GM23338 (cell line): ENCODE measurements around the gene DLG5. TPM values are rescaled to one million over a fixed set of nuclear protein-coding genes. Genes with fewer than 3 reads are reported as not detected.

Source experiments
- ATAC-seq: fragments of 200-7000 bp; cut with Tn5 transposase; 3 replicates; pipeline ENCODE4 v1.9.1; 2020
- DNase-seq: peaks from one replicate; pipeline ENCODE4 v3.0.0-alpha.2; 2015; ENCODE audit warnings: low spot score
- H2AFZ ChIP-seq: fragments of 200-600 bp; sonication (generic); 2 replicates; pipeline ENCODE4 v1.8.0; 2016; ENCODE audit warnings: antibody characterized with exemption, mild to moderate bottlenecking, moderate library complexity
- H3F3A ChIP-seq: fragments of 200-600 bp; sonication (generic); replicated peaks from 2 replicates; pipeline ENCODE4 v1.8.0; 2017; ENCODE audit warnings: antibody characterized with exemption, mixed run types, low read depth
- H3K27ac ChIP-seq: fragments of 200-600 bp; sonication (generic); 2 replicates; pipeline ENCODE4 v1.6.1; 2016; ENCODE audit warnings: low read depth
- H3K27me3 ChIP-seq: fragments of 200-600 bp; sonication (generic); 2 replicates; pipeline ENCODE4 v1.8.0; 2016; ENCODE audit warnings: mild to moderate bottlenecking, mixed run types, moderate library complexity; ENCODE audit not compliant: insufficient read depth
- H3K36me3 ChIP-seq: fragments of 200-600 bp; sonication (generic); 2 replicates; pipeline ENCODE4 v1.8.0; 2016; ENCODE audit warnings: mild to moderate bottlenecking; ENCODE audit not compliant: insufficient read depth
- H3K4me1 ChIP-seq: fragments of 200-600 bp; sonication (generic); 2 replicates; pipeline ENCODE4 v1.8.0; 2016; ENCODE audit warnings: mild to moderate bottlenecking, moderate library complexity; ENCODE audit not compliant: insufficient read depth
- H3K4me2 ChIP-seq: fragments of 200-600 bp; sonication (generic); 2 replicates; pipeline ENCODE4 v1.7.1; 2017; ENCODE audit warnings: mixed run types
- H3K4me3 ChIP-seq: fragments of 200-600 bp; sonication (generic); 2 replicates; pipeline ENCODE4 v1.6.1; 2016; ENCODE audit warnings: mixed run types
- H3K79me2 ChIP-seq: fragments of 200-600 bp; sonication (generic); replicated peaks from 2 replicates; pipeline ENCODE4 v1.8.0; 2017; ENCODE audit warnings: mild to moderate bottlenecking; ENCODE audit not compliant: insufficient read depth
- H3K9me2 ChIP-seq: fragments of 200-600 bp; sonication (generic); 2 replicates; pipeline ENCODE4 v1.8.0; 2017; ENCODE audit not compliant: insufficient read depth
- H4K20me1 ChIP-seq: fragments of 200-600 bp; sonication (generic); replicated peaks from 2 replicates; pipeline ENCODE4 v1.8.0; 2017; ENCODE audit warnings: mild to moderate bottlenecking; ENCODE audit not compliant: insufficient read depth
- H3K27ac Mint-ChIP-seq: 2 replicates; pipeline ENCODE4 v1.8.0; 2020; ENCODE audit warnings: inconsistent platforms, mild to moderate bottlenecking, moderate library complexity, mixed read lengths
- H3K27me3 Mint-ChIP-seq: 3 replicates; pipeline ENCODE4 v1.8.0; 2022; ENCODE audit warnings: low read depth, mild to moderate bottlenecking, moderate library complexity, mixed read lengths, inconsistent platforms; ENCODE audit not compliant: insufficient read depth, poor library complexity
- H3K36me3 Mint-ChIP-seq: 3 replicates; pipeline ENCODE4 v1.8.0; 2021; ENCODE audit warnings: low read depth, mild to moderate bottlenecking, inconsistent platforms, moderate library complexity, mixed read lengths
- H3K4me1 Mint-ChIP-seq: 3 replicates; pipeline ENCODE4 v1.8.0; 2020; ENCODE audit warnings: mild to moderate bottlenecking, inconsistent platforms, mixed read lengths
- H3K4me3 Mint-ChIP-seq: 3 replicates; pipeline ENCODE4 v1.8.0; 2021; ENCODE audit warnings: moderate library complexity, mild to moderate bottlenecking, inconsistent platforms, mixed read lengths
- H3K9me3 Mint-ChIP-seq: 3 replicates; pipeline ENCODE4 v1.8.0; 2020; ENCODE audit warnings: moderate library complexity, mild to moderate bottlenecking, inconsistent platforms, mixed read lengths
- CREB1 ChIP-seq: fragments of 250-450 bp; sonication (Bioruptor Pico); IDR thresholded peaks from 2 replicates; pipeline ENCODE4 v1.5.0; 2020; ENCODE audit warnings: low read depth, mild to moderate bottlenecking, moderate library complexity
- CTCF ChIP-seq, 2 experiments: fragments of 200-600 bp in 1 of 2; sonication (generic) in 1 of 2; conservative IDR thresholded peaks; 2 replicates each; pipeline versions ENCODE4 v1.5.1 to v1.6.1; 2016 to 2017; ENCODE audit warnings: antibody characterized with exemption in 2 of 2, low read depth in 2 of 2, mild to moderate bottlenecking in 2 of 2, moderate library complexity in 1 of 2
- ETS1 ChIP-seq: IDR thresholded peaks from 2 replicates; pipeline ENCODE4 v1.6.1; 2016; ENCODE audit warnings: antibody characterized with exemption
- EZH2 ChIP-seq: fragments of 200-600 bp; sonication (generic); IDR thresholded peaks from one replicate; pipeline ENCODE4 v1.8.0; 2017; ENCODE audit warnings: antibody characterized with exemption, mild to moderate bottlenecking, low read depth; ENCODE audit not compliant: unreplicated experiment
- JUNB ChIP-seq: IDR thresholded peaks from one replicate; pipeline ENCODE4 v1.6.1; 2016; ENCODE audit warnings: antibody characterized with exemption; ENCODE audit not compliant: unreplicated experiment
- NANOG ChIP-seq: IDR thresholded peaks from 2 replicates; pipeline ENCODE4 v1.6.1; 2016; ENCODE audit warnings: antibody characterized with exemption, borderline replicate concordance
- STAT1 ChIP-seq: IDR thresholded peaks from one replicate; pipeline ENCODE4 v1.6.1; 2016; ENCODE audit warnings: antibody characterized with exemption; ENCODE audit not compliant: unreplicated experiment
- ZNF114 ChIP-seq: fragments of 250-450 bp; sonication (Bioruptor Pico); IDR thresholded peaks from 2 replicates; pipeline ENCODE4 v1.5.0; 2020; ENCODE audit warnings: mild to moderate bottlenecking, moderate library complexity
- ZNF331 ChIP-seq: fragments of 250-450 bp; sonication (Bioruptor Pico); IDR thresholded peaks from 2 replicates; pipeline ENCODE4 v1.5.0; 2020; ENCODE audit warnings: low read depth, mild to moderate bottlenecking, moderate library complexity
- ZNF462 ChIP-seq: fragments of 250-450 bp; sonication (Bioruptor Pico); IDR thresholded peaks from 2 replicates; pipeline ENCODE4 v1.5.0; 2020; ENCODE audit warnings: mild to moderate bottlenecking, moderate library complexity
- polyA plus RNA-seq: library from polyadenylated mRNA; unstranded; fragments of >200 nt; fragmentation: Nextera tagmentation; extraction: Ambion mirVana; gene quantifications from 2 replicates; pipeline ENCODE4 v1.2.1, GENCODE V29; 2016
- total RNA-seq: library from RNA; depleted of rRNA; stranded (reverse); fragments of >200 nt; shearing (Covaris generic); gene quantifications from 2 replicates; pipeline ENCODE4 v1.2.3, GENCODE V29; 2014

Gene DLG5
- total and polyA plus RNA-seq, 2 experiments from 2014 or later: 7.4 to 66.6 TPM

DNA sequence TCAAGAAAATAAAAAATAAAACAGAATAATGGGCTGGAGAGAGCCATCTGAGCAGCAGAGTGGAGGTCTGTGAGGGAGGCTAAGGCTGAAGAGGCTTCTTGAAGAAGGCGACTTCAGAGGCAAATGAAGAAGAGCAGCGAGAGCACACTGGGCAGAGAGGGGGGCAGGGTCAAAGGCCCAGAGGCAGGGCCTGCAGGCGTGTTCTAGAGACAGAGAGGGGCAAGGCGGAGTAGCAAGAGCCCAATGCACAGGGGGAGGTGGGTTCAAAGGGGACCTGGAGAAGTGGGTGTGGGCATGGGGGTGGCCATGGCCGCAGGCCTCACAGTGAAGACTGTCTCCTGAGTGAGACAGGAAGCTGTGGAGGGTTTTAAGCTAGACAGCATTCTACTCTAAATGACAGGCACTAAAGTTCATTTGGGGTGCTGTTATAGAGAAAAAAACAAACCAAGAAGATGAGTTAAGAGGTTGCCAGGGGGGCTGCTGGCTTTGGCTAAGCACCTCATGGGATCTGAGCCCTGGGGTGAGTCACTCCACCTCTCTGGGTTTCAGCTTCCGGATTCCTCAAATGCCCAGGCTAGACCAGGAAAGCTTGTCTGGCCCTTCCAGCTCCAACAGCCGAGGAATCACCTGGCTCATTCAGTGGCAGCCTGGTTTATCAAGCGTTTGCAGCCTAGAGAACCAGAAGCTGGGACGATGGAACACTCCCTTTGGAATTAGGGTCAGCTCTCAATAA, 81.7 kb downstream of the DLG5 start (continued):
- no peak for TF ChIP-seq CTCF (conservative IDR thresholded peaks at IDR 0.05; ENCODE audit: low read depth in 2 of 2)
- TF ChIP-seq ETS1: no peak
- no peak for TF ChIP-seq JUNB
- TF ChIP-seq ZNF331: no peak

DNA sequence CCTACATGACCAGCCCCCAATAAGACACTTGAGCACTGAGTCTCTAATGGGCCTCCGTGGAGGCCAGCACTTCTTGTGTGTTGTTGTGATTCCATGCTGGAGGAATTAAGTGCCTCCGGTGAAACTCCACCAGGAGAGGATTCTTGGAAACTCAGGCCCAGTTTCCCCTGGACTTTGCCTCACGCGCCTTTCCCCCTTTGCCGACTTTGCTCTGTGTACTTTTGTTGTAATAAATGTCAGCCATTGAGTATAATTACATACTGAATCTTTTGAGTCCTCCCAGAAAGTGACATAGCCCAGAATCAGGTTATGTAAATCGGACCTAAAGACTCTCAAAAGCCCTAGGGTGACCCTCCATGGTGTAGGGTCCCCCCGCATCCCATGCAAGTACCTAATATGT, 82.4 kb downstream of the DLG5 start:
- DNase-seq (no peak), ATAC-seq (no peak)
- Histone ChIP-seq H3K4me2 (no peak overlapping the region), H2AFZ (no peak overlapping the region), H3K4me3 (no peak overlapping the region), H3K79me2 (no peaks in the 10 kb centered on the region), H3K4me1 (peaks cover 8% of the 10 kb centered on the region; the same call in 1 of the 2 replicates), H3K27me3 (no peaks in the 10 kb centered on the region), H3K27ac (no peak overlapping the region), H4K20me1 (no peaks in the 10 kb centered on the region; the same call in 1 of the 2 replicates), H3K9me2 (no peaks in the 10 kb centered on the region), H3K36me3 (no peaks in the 10 kb centered on the region; the same call in 1 of the 2 replicates), H3F3A (no peaks in the 10 kb centered on the region)
- Mint-ChIP-seq H3K4me3 (no peak overlapping the region), H3K27ac (peak overlapping the region; percentile 74), H3K36me3 (peaks cover 54% of the 10 kb centered on the region), H3K4me1 (peaks cover 39% of the 10 kb centered on the region), H3K27me3 (peaks cover 14% of the 10 kb centered on the region), H3K9me3 (no peaks in the 10 kb centered on the region; the same call in 2 of the 3 replicates)
- TF ChIP-seq STAT1 (no peak), NANOG (no peak), EZH2 (no peak), ZNF331 (no peak), ZNF114 (no peak), CREB1 (CRISPR knock-in tag) (no peak), CTCF (conservative IDR thresholded peaks at IDR 0.05; ENCODE audit: low read depth in 2 of 2) (no peak), ZNF462 (no peak)
